Aorta (tissue), 5 donors: Measurements from ENCODE around the gene SYNJ2. TPM values are rescaled to one million over a fixed set of nuclear protein-coding genes. Genes with fewer than 3 reads are reported as not detected.

ENCODE experiments used
- ATAC-seq: fragments of 200-7000 bp; cut with Tn5 transposase; one replicate; pipeline ENCODE4 v1.9.1; 2022; ENCODE audit warnings: moderate library complexity; ENCODE audit not compliant: low FRiP score
- DNase-seq, 2 donors: peaks; one replicate each; pipeline ENCODE4 v3.0.0-alpha.2; 2020
- H3K27ac ChIP-seq, 2 donors: one replicate each; pipeline ENCODE4 v1.5.1; 2013; ENCODE audit warnings: low read length in 2 of 2, mild to moderate bottlenecking in 2 of 2, moderate library complexity in 2 of 2, control low read depth in 1 of 2, inconsistent platforms in 1 of 2, low read depth in 1 of 2
- H3K27me3 ChIP-seq, 2 donors: one replicate each; pipeline ENCODE4 v1.6.1; 2013; ENCODE audit warnings: control low read depth in 1 of 2, low read length in 1 of 2, mild to moderate bottlenecking in 1 of 2, moderate library complexity in 1 of 2; ENCODE audit not compliant: insufficient read depth in 2 of 2, control insufficient read depth in 1 of 2
- H3K36me3 ChIP-seq, 2 donors: one replicate each; pipeline ENCODE4 v1.6.1; 2013; ENCODE audit warnings: control low read depth in 1 of 2, low read length in 1 of 2, mild to moderate bottlenecking in 1 of 2; ENCODE audit not compliant: insufficient read depth in 2 of 2, control insufficient read depth in 1 of 2
- H3K4me1 ChIP-seq, 2 donors: one replicate each; pipeline ENCODE4 v1.6.1; 2013; ENCODE audit warnings: low read length in 2 of 2, control low read depth in 1 of 2, mild to moderate bottlenecking in 1 of 2, moderate library complexity in 1 of 2; ENCODE audit not compliant: insufficient read depth in 2 of 2, control insufficient read depth in 1 of 2
- H3K4me3 ChIP-seq, 2 donors: one replicate each; pipeline ENCODE4 v1.5.1; 2013; ENCODE audit warnings: low read length in 2 of 2, control low read depth in 1 of 2, mild to moderate bottlenecking in 1 of 2
- H3K9me3 ChIP-seq: one replicate; pipeline ENCODE4 v1.6.1; 2013; ENCODE audit warnings: mild to moderate bottlenecking, low read length; ENCODE audit not compliant: control insufficient read depth
- WGBS, 2 donors: extraction: QIAGEN DNeasy Blood & Tissue Kit; methylation state at CpG; one replicate each; pipeline ENCODE4 v1.1.7; 2013; 5-methylcytosine and 5-hydroxymethylcytosine counted together
- intact Hi-C, 2 donors: fragments of 100-400 bp; cut with DNase I; formaldehyde crosslinking; loops; one replicate each; pipeline versions ENCODE4 v1.14.2 to v1.15.0; 2022
- polyA plus RNA-seq, 2 donors: library from polyadenylated mRNA; stranded (reverse); fragments of 200-250 nt; gene quantifications; one replicate each; pipeline ENCODE4 v1.2.3, GENCODE V29; 2013
- total RNA-seq, 2 donors: library from RNA; stranded (reverse); fragmentation: NEBNext Ultra II Directional; extraction: Animal tissue kit (Norgen Biotek cat#: 25700); gene quantifications; one replicate each; pipeline ENCODE4 v1.2.1, GENCODE V29; 2021
- donor health status: healthy with polysubstance abuse.
- donor health status: Bipolar disorder and iron deficiency.
- donor health status: DM: no; HTN: no; CAD: no.
- donor health status: DM: no; HTN: no; CAD: no.
- donor health status: DM: yes; HTN: yes; CAD: no.

The SYNJ2 gene
- total and polyA plus RNA-seq, 4 donors, result 8.6 to 38.7 (median 22.4) TPM

- Histone ChIP-seq H3K4me1 (no peaks in the 10 kb centered on the region), H3K36me3 (no peaks in the 10 kb centered on the region), H3K27ac (no peak overlapping the region), H3K9me3 (no peaks in the 10 kb centered on the region), H3K4me3 (peak overlapping the region; percentile 93 to 95), H3K27me3 (no peaks in the 10 kb centered on the region)
- no peak for ATAC-seq
- intact Hi-C loops, result loop anchor here (2.0 to 5.0 kb wide), 3 partner anchors 16 to 88 kb away; no protein-coding TSS in a partner anchor
- no peak for DNase-seq
- WGBS, 2 donors, result 19 to 20% methylated on average over 17 of the region's 17 CpGs
These were observed 1.1 kb downstream of the SYNJ2 start for GRCh38 chr6:157982563-157983405.

GRCh38 chr6:157983406-157984119 lies 1.9 kb downstream of the SYNJ2 start:
- intact Hi-C loops, result loop anchor here (2.0 to 5.0 kb wide), 3 partner anchors 15 to 87 kb away; no protein-coding TSS in a partner anchor
- no peaks in the 10 kb centered on the region for H3K9me3 ChIP-seq
- 54% methylated on average over 9 of the region's 9 CpGs for whole genome bisulfite sequencing, 2 donors

DNA sequence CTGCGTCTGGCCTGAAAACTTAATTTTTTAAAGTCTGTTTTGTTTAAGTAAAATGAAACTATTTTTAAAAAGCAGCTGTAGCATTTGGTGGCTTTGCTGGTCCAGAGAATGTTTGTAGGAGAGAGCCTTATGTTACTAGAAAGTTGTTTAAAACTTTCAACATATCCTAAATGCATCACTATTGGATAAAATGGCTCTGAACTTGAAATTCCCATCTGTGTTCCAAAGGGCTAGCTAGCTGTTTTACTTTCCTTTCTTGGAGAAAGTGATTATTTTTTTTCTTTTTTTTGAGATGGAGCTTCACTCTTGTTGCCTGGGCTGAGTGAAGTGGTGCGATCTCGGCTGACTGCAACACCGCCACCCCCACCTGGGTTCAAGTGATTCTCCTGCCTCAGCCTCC lies 2.5 kb downstream of the SYNJ2 start:
- ATAC-seq (no peak), DNase-seq (no peak)
- H3K4me3 ChIP-seq, result no peak overlapping the region
- no peaks in the 10 kb centered on the region for H3K27me3 ChIP-seq
- H3K27ac ChIP-seq, result no peak overlapping the region
- H3K4me1 ChIP-seq, result no peaks in the 10 kb centered on the region
- H3K36me3 ChIP-seq, result no peaks in the 10 kb centered on the region
- H3K9me3 ChIP-seq, result no peaks in the 10 kb centered on the region
- WGBS, 2 donors, result 72 to 74% methylated on average over 4 of the region's 4 CpGs
- intact Hi-C loops, result loop anchor here in 1 of 2 donors (5.0 kb wide), 1 partner anchor 38 kb away; no protein-coding TSS in a partner anchor

More at GRCh38 chr6:157983406-157984119, 1.9 kb downstream of the SYNJ2 start:
- no peak overlapping the region for H3K4me3 ChIP-seq
- no peaks in the 10 kb centered on the region for H3K27me3 ChIP-seq
- ATAC-seq, result no peak
- no peak for DNase-seq
- H3K27ac ChIP-seq, result no peak overlapping the region
- H3K4me1 ChIP-seq, result no peaks in the 10 kb centered on the region
- H3K36me3 ChIP-seq, result no peaks in the 10 kb centered on the region

- H3K36me3 ChIP-seq, result no peaks in the 10 kb centered on the region
- no peak overlapping the region for H3K27ac ChIP-seq
- DNase-seq, result no peak
- ATAC-seq, result no peak
- WGBS, 2 donors, result 84 to 91% methylated on average over 14 of the region's 14 CpGs
- H3K4me3 ChIP-seq, result no peak overlapping the region
- no peaks in the 10 kb centered on the region for H3K4me1 ChIP-seq
- intact Hi-C loops, result loop anchor here in 1 of 2 donors (5.0 kb wide), 1 partner anchor 38 kb away; no protein-coding TSS in a partner anchor
- no peaks in the 10 kb centered on the region for H3K9me3 ChIP-seq
- H3K27me3 ChIP-seq, result no peaks in the 10 kb centered on the region
These were observed 3.1 kb downstream of the SYNJ2 start for GRCh38 chr6:157984686-157985225.

GRCh38 chr6:157985378-157986155 lies 3.9 kb downstream of the SYNJ2 start:
- Histone ChIP-seq H3K9me3 (no peaks in the 10 kb centered on the region), H3K27me3 (no peaks in the 10 kb centered on the region), H3K4me1 (no peaks in the 10 kb centered on the region), H3K4me3 (no peak overlapping the region), H3K36me3 (no peaks in the 10 kb centered on the region), H3K27ac (no peak overlapping the region)
- intact Hi-C loops, result no loop called here
- ATAC-seq (no peak), DNase-seq (peak in 1 of 2 donors; percentile 56)
- WGBS, 2 donors, result 57 to 65% methylated on average over 13 of the region's 13 CpGs

- no peaks in the 10 kb centered on the region for H3K9me3 ChIP-seq
- H3K36me3 ChIP-seq, result no peaks in the 10 kb centered on the region
- WGBS, 2 donors, result 89 to 90% methylated on average over 20 of the region's 20 CpGs
- intact Hi-C loops, result no loop called here
- no peak overlapping the region for H3K4me3 ChIP-seq
- H3K27ac ChIP-seq, result no peak overlapping the region
- ATAC-seq, result no peak
- H3K27me3 ChIP-seq, result no peaks in the 10 kb centered on the region
- H3K4me1 ChIP-seq, result no peaks in the 10 kb centered on the region
- no peak for DNase-seq
These were observed 6.4 kb downstream of the SYNJ2 start for GRCh38 chr6:157987788-157988699.

GRCh38 chr6:157988700-157989063 lies 7.0 kb downstream of the SYNJ2 start:
- DNase-seq, result no peak
- WGBS, 2 donors, result 72 to 74% methylated on average over 8 of the region's 8 CpGs
- intact Hi-C loops, result no loop called here
- H3K4me3 ChIP-seq, result no peak overlapping the region
- no peaks in the 10 kb centered on the region for H3K27me3 ChIP-seq
- H3K27ac ChIP-seq, result no peak overlapping the region
- no peak for ATAC-seq
- no peaks in the 10 kb centered on the region for H3K4me1 ChIP-seq
- H3K36me3 ChIP-seq, result no peaks in the 10 kb centered on the region
- no peaks in the 10 kb centered on the region for H3K9me3 ChIP-seq
